ENCODE results near the gene SLC9C2.

The SLC9C2 gene

DNA sequence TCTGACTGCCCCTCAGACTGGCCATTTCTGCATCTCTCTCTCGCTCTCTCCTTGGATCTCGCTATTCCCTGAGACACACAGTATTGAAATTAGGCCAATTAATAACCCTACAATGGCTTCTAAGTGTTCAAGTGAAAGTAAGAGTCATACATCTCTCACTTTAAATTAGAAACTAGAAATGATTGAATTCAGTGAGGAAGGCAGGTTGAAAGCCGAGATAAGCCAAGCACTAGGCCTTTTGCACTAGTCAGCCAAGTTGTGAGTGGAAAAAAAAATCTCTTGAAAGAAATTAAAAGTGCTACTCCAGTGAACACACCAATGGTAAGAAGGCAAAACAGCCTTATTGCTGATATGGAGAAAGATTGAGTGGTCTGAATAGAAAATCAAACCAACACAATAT is 51.2 kb downstream of the SLC9C2 start:
- Histone ChIP-seq H3K4me3 (ENCODE audit: low read length) (no peak overlapping the region), H3K27me3 (ENCODE audit: insufficient read depth, low read length) (no peaks in the 10 kb centered on the region), H3K9me3 (ENCODE audit: insufficient read depth, low read depth, low read length) (no peaks in the 10 kb centered on the region), H3K4me1 (ENCODE audit: insufficient read depth, low read length) (peaks cover 5% of the 10 kb centered on the region), H3K36me3 (ENCODE audit: insufficient read depth, low read length) (no peaks in the 10 kb centered on the region), H3K9ac (ENCODE audit: low read depth, low read length) (no peak overlapping the region), H3K27ac (ENCODE audit: low read depth, low read length) (no peak overlapping the region)
- 96% methylated on average over 3 of the region's 3 CpGs for WGBS

- peaks cover 5% of the 10 kb centered on the region for H3K4me1 ChIP-seq (ENCODE audit: insufficient read depth, low read length)
- no peak overlapping the region for H3K9ac ChIP-seq (ENCODE audit: low read depth, low read length)
- no peak overlapping the region for H3K4me3 ChIP-seq (ENCODE audit: low read length)
- no peaks in the 10 kb centered on the region for H3K36me3 ChIP-seq (ENCODE audit: insufficient read depth, low read length)
- H3K27me3 ChIP-seq (ENCODE audit: insufficient read depth, low read length) = no peaks in the 10 kb centered on the region
- no peak overlapping the region for H3K27ac ChIP-seq (ENCODE audit: low read depth, low read length)
- no peaks in the 10 kb centered on the region for H3K9me3 ChIP-seq (ENCODE audit: insufficient read depth, low read depth, low read length)
- WGBS = 95% methylated on average over 2 of the region's 2 CpGs
These were observed 53.1 kb downstream of the SLC9C2 start for GRCh38 chr1:173549813-173550212.

DNA sequence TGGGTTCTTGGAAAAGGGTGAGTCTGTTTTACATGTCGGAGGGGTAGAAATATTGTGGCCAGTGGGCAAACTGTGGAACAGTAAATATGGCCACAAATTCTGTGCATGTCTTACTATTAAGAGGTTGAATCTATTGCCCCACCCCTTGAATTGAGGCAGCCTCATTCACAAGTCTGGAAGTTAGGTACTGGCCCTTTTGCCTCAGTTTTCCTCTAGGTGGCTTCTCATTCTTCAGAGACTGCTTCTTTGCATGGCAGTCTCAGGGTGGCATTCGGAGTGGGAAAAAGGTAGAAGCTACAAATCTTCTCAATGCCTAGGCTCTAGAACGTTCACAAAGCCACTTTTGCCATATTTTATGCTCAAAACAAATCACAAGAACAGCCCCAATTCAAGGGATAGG is 57.2 kb downstream of the SLC9C2 start:
- no peak overlapping the region for H3K9ac ChIP-seq (ENCODE audit: low read depth, low read length)
- H3K27me3 ChIP-seq (ENCODE audit: insufficient read depth, low read length) = no peaks in the 10 kb centered on the region
- no peak overlapping the region for H3K4me3 ChIP-seq (ENCODE audit: low read length)
- 76% methylated on average over 3 of the region's 3 CpGs for WGBS
- H3K9me3 ChIP-seq (ENCODE audit: insufficient read depth, low read depth, low read length) = no peaks in the 10 kb centered on the region
- peaks cover 5% of the 10 kb centered on the region for H3K4me1 ChIP-seq (ENCODE audit: insufficient read depth, low read length)
- H3K36me3 ChIP-seq (ENCODE audit: insufficient read depth, low read length) = no peaks in the 10 kb centered on the region
- no peak overlapping the region for H3K27ac ChIP-seq (ENCODE audit: low read depth, low read length)

DNA sequence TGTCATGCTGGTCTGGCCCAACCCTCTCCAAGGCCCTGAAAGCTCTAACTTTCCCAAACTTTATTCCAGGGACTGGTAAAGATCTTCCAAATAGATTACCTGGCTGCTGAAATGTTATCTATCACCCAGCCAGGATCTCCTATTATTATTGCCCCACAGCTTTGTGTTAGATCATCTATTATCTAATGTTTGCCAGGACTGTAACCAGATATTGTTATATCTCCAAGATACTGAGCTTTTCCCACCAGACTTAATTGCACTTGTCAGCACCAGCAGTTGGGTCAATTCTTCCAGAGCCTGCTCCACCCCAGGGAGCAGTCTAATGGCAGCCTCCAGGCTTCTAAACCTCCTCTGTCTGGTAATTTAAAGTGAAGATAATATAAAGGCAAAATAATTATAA is 66.6 kb downstream of the SLC9C2 start:
- Histone ChIP-seq H3K27me3 (ENCODE audit: insufficient read depth, low read length) (no peaks in the 10 kb centered on the region), H3K36me3 (ENCODE audit: insufficient read depth, low read length) (no peaks in the 10 kb centered on the region), H3K27ac (ENCODE audit: low read depth, low read length) (no peak overlapping the region), H3K9ac (ENCODE audit: low read depth, low read length) (no peak overlapping the region), H3K9me3 (ENCODE audit: insufficient read depth, low read depth, low read length) (no peaks in the 10 kb centered on the region), H3K4me3 (ENCODE audit: low read length) (no peak overlapping the region), H3K4me1 (ENCODE audit: insufficient read depth, low read length) (peaks cover 11% of the 10 kb centered on the region)

DNA sequence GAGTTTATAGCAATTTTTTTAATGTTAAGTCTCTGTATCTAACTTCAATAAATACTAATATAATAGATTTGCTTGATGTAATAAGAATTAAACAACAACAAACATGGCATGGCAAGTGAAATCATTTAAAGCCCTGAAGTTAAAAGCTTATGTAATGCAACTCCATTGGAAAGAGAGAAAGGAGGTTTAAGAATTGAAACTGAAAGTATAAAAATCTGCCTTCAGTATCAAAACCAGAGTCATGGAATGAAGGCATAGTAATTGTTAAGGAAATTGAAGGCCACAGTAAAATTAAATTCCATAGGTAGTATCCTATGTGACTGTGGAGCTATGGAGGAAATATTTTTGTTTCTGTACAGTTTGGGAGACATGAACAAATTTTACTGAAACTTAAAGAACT is 70.6 kb downstream of the SLC9C2 start:
- H3K4me3 ChIP-seq (ENCODE audit: low read length) = no peak overlapping the region
- H3K4me1 ChIP-seq (ENCODE audit: insufficient read depth, low read length) = peaks cover 42% of the 10 kb centered on the region
- no peak overlapping the region for H3K9ac ChIP-seq (ENCODE audit: low read depth, low read length)
- H3K27me3 ChIP-seq (ENCODE audit: insufficient read depth, low read length) = no peaks in the 10 kb centered on the region
- no peaks in the 10 kb centered on the region for H3K9me3 ChIP-seq (ENCODE audit: insufficient read depth, low read depth, low read length)
- no peak overlapping the region for H3K27ac ChIP-seq (ENCODE audit: low read depth, low read length)
- H3K36me3 ChIP-seq (ENCODE audit: insufficient read depth, low read length) = no peaks in the 10 kb centered on the region

DNA sequence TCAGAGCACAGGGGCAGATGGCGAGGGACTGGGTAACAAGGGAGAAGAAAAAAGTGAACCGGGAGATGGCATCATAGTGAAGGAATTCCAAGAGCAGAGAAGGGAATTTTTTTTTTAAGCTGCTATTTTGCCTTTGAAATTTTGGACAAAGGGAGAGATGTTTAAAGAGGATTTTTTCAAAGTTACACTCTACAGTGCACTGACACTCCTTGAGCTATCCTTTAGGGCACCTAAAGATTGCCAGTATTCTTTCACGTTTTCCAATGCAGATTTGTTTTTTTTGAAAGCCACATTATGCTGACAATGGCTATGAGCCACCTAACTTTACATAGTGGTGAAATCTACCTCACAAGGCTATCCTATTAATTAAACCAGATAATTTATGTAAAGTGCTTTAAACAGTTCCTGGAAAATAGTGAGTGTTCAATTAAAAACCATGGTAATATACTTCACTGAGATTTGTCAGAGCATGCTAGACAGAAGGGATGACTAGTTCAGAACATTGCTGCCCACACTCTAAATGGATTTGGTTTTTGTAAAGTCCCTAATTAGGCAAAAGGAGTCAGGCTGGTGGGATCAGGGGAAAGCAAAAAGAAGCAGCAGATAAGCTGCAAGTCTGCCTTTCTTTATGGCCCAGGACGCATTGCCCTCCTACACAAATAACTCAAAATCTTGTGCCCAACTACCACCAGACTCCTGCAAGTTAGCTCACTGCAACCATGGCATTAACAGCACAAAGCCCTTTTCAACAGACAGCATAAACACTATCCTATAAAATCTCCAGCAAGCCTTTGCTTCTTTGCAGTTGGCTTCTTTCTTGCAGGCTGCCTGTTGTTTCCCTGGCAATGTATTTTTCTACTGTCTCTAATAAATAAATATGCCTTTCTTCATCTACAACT is 71.8 kb downstream of the SLC9C2 start:
- Histone ChIP-seq H3K27ac (ENCODE audit: low read depth, low read length) (peak overlapping the region; percentile 46; the same call in 1 of the 2 replicates), H3K9ac (ENCODE audit: low read depth, low read length) (peak overlapping the region; percentile 52), H3K4me1 (ENCODE audit: insufficient read depth, low read length) (peaks cover 44% of the 10 kb centered on the region), H3K36me3 (ENCODE audit: insufficient read depth, low read length) (no peaks in the 10 kb centered on the region), H3K4me3 (ENCODE audit: low read length) (no peak overlapping the region), H3K27me3 (ENCODE audit: insufficient read depth, low read length) (no peaks in the 10 kb centered on the region), H3K9me3 (ENCODE audit: insufficient read depth, low read depth, low read length) (no peaks in the 10 kb centered on the region)
- 61% methylated on average over 4 of the region's 4 CpGs for WGBS

DNA sequence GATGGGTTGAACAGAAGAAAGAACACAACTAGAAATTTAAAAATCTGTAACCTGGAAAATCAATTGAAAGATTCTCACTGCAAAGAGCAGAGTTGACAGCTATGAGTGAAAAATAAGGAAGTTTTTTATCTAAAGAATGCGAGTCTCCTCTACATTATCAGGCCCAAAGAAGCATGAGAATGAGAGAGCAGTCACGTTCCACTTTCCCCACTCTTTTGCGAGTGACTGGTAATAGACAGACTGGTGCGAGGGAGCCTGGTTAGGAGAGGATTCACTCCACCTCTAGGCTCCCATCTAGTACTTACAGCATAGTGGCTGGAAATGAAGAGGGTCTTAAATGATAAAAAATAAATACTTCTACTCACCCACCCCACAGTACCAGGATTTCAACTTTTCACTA is 73.8 kb downstream of the SLC9C2 start:
- Histone ChIP-seq H3K9ac (ENCODE audit: low read depth, low read length) (no peak overlapping the region), H3K4me1 (ENCODE audit: insufficient read depth, low read length) (peaks cover 44% of the 10 kb centered on the region), H3K27me3 (ENCODE audit: insufficient read depth, low read length) (no peaks in the 10 kb centered on the region), H3K36me3 (ENCODE audit: insufficient read depth, low read length) (no peaks in the 10 kb centered on the region), H3K9me3 (ENCODE audit: insufficient read depth, low read depth, low read length) (no peaks in the 10 kb centered on the region), H3K27ac (ENCODE audit: low read depth, low read length) (no peak overlapping the region), H3K4me3 (ENCODE audit: low read length) (no peak overlapping the region)
- WGBS = 73% methylated on average over 3 of the region's 4 CpGs

DNA sequence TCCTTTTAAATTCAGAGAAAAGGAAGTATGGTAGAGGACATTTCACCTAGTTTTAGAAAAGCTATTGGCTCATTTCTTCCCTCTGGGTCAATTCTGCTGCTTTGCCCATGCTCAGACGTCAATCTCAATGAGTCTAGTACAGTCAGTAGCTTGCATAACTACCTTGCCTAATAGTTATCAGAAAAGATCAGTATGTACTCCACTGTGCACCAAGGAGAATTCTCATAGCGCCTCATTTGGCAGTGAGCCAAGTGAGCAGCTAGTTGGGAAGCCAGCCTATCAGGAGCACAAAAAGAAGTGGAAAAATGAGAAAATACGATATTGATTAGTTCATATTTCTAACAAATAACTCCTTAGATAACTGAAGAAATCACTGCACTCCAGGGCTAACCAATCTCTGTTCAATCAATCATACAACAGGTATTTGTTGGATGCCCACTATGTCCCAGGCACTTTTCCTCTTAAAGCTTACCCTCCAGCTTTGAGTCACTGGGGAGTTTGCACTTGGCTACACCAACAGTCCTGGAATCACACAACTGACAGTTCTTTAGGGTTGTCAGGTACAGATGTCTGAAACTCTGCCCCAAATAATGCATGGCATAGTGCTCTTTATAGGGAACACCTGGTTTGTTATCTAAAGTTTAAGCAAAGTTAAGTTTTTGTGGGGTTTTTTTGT is 75.6 kb downstream of the SLC9C2 start:
- no peak overlapping the region for H3K27ac ChIP-seq (ENCODE audit: low read depth, low read length)
- H3K9me3 ChIP-seq (ENCODE audit: insufficient read depth, low read depth, low read length) = no peaks in the 10 kb centered on the region
- peaks cover 44% of the 10 kb centered on the region for H3K4me1 ChIP-seq (ENCODE audit: insufficient read depth, low read length)
- no peaks in the 10 kb centered on the region for H3K36me3 ChIP-seq (ENCODE audit: insufficient read depth, low read length)
- no peak overlapping the region for H3K9ac ChIP-seq (ENCODE audit: low read depth, low read length)
- H3K4me3 ChIP-seq (ENCODE audit: low read length) = no peak overlapping the region
- H3K27me3 ChIP-seq (ENCODE audit: insufficient read depth, low read length) = no peaks in the 10 kb centered on the region
- 95% methylated on average over 3 of the region's 3 CpGs for WGBS

DNA sequence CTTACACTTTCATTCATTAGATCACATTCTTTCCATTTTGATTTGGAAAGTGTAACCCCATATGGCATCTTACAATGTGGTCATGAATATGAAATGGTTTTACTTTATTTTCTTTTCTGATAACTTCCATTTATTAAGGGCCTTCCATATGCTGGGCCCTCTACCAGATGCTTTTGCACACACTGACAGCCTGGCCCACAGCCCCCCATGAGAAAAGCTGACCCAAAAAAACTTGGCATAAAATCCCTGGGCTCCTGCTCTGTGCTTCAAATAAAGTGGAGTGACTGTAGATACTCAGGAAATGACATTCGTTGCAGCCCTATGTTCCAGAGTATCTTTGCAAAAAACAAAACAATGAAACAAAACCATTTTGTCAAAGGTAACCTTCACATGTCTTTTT is 76.9 kb downstream of the SLC9C2 start:
- Histone ChIP-seq H3K36me3 (ENCODE audit: insufficient read depth, low read length) (no peaks in the 10 kb centered on the region), H3K27ac (ENCODE audit: low read depth, low read length) (no peak overlapping the region), H3K9ac (ENCODE audit: low read depth, low read length) (no peak overlapping the region), H3K4me1 (ENCODE audit: insufficient read depth, low read length) (peaks cover 33% of the 10 kb centered on the region), H3K9me3 (ENCODE audit: insufficient read depth, low read depth, low read length) (no peaks in the 10 kb centered on the region), H3K27me3 (ENCODE audit: insufficient read depth, low read length) (no peaks in the 10 kb centered on the region), H3K4me3 (ENCODE audit: low read length) (no peak overlapping the region)
- WGBS = 88% methylated on average over 1 of the region's 1 CpG

GRCh38 chr1:173523329-173523728 is 79.5 kb downstream of the SLC9C2 start:
- Histone ChIP-seq H3K9ac (ENCODE audit: low read depth, low read length) (no peak overlapping the region), H3K36me3 (ENCODE audit: insufficient read depth, low read length) (no peaks in the 10 kb centered on the region), H3K27ac (ENCODE audit: low read depth, low read length) (no peak overlapping the region), H3K9me3 (ENCODE audit: insufficient read depth, low read depth, low read length) (no peaks in the 10 kb centered on the region), H3K27me3 (ENCODE audit: insufficient read depth, low read length) (no peaks in the 10 kb centered on the region), H3K4me1 (ENCODE audit: insufficient read depth, low read length) (peaks cover 34% of the 10 kb centered on the region), H3K4me3 (ENCODE audit: low read length) (no peak overlapping the region)
- 94% methylated on average over 2 of the region's 3 CpGs for WGBS

DNA sequence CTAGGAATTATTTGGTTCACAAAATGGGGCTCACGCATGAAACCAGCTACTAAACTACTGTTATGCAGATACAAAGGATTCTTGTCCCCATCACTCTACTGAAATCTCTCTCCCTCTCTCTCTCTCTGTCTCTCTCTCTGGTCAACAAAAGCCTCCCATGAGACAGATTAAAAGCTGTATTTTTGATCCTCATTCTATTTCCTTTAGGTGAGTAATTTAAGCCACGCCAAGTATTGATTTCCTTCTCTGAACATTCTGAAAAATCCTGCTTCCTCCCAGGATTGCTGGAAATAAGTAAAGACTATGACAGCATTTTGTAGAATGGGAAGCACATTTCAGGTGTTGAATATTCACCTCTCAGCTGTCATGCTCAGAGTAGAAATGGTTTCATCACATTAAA is 82.1 kb downstream of the SLC9C2 start:
- H3K9ac ChIP-seq (ENCODE audit: low read depth, low read length) = no peak overlapping the region
- H3K4me3 ChIP-seq (ENCODE audit: low read length) = no peak overlapping the region
- H3K9me3 ChIP-seq (ENCODE audit: insufficient read depth, low read depth, low read length) = no peaks in the 10 kb centered on the region
- no peaks in the 10 kb centered on the region for H3K27me3 ChIP-seq (ENCODE audit: insufficient read depth, low read length)
- no peak overlapping the region for H3K27ac ChIP-seq (ENCODE audit: low read depth, low read length)
- 93% methylated on average over 2 of the region's 2 CpGs for WGBS
- H3K4me1 ChIP-seq (ENCODE audit: insufficient read depth, low read length) = peaks cover 23% of the 10 kb centered on the region
- H3K36me3 ChIP-seq (ENCODE audit: insufficient read depth, low read length) = no peaks in the 10 kb centered on the region

Measured in HUES64 (cell line).